GM23248 (cell line): ENCODE data around the gene SETBP1. TPM values are rescaled to one million over a fixed set of nuclear protein-coding genes. Genes with fewer than 3 reads are reported as not detected.

Experiments
- DNase-seq: peaks from one replicate; pipeline ENCODE4 v3.0.0-alpha.2; 2015
- H2AFZ ChIP-seq: fragments of 200-600 bp; sonication (generic); 2 replicates; pipeline ENCODE4 v1.6.1; 2016; ENCODE audit warnings: antibody characterized with exemption
- H3F3A ChIP-seq: fragments of 200-600 bp; sonication (generic); 2 replicates; pipeline ENCODE4 v1.6.1; 2016; ENCODE audit warnings: mild to moderate bottlenecking, antibody characterized with exemption, mixed run types; ENCODE audit not compliant: insufficient read depth
- H3K27ac ChIP-seq: fragments of 200-600 bp; sonication (generic); 2 replicates; pipeline ENCODE4 v1.5.1; 2016; ENCODE audit warnings: mild to moderate bottlenecking
- H3K27me3 ChIP-seq: fragments of 200-600 bp; sonication (generic); replicated peaks from 2 replicates; pipeline ENCODE4 v1.6.1; 2016; ENCODE audit warnings: mild to moderate bottlenecking; ENCODE audit not compliant: insufficient read depth
- H3K36me3 ChIP-seq: fragments of 200-600 bp; sonication (generic); 2 replicates; pipeline ENCODE4 v1.6.1; 2016; ENCODE audit warnings: low read depth, mild to moderate bottlenecking
- H3K4me1 ChIP-seq: fragments of 200-600 bp; sonication (generic); 2 replicates; pipeline ENCODE4 v1.6.1; 2016; ENCODE audit warnings: mild to moderate bottlenecking; ENCODE audit not compliant: insufficient read depth
- H3K4me2 ChIP-seq: fragments of 200-600 bp; sonication (generic); one replicate; pipeline ENCODE4 v1.6.1; 2016; ENCODE audit warnings: mild to moderate bottlenecking; ENCODE audit not compliant: unreplicated experiment
- H3K4me3 ChIP-seq: fragments of 200-600 bp; sonication (generic); 2 replicates; pipeline ENCODE4 v1.5.1; 2016; ENCODE audit warnings: mild to moderate bottlenecking
- H3K79me2 ChIP-seq: fragments of 200-600 bp; sonication (generic); 2 replicates; pipeline ENCODE4 v1.6.1; 2016; ENCODE audit warnings: mild to moderate bottlenecking; ENCODE audit not compliant: insufficient read depth
- H3K9ac ChIP-seq: fragments of 200-600 bp; sonication (generic); 2 replicates; pipeline ENCODE4 v1.6.1; 2016; ENCODE audit warnings: mild to moderate bottlenecking
- H3K9me2 ChIP-seq: fragments of 200-600 bp; sonication (generic); 2 replicates; pipeline ENCODE4 v1.6.1; 2016; ENCODE audit warnings: mixed run types, mild to moderate bottlenecking, moderate library complexity; ENCODE audit not compliant: insufficient read depth
- H3K9me3 ChIP-seq: fragments of 200-600 bp; sonication (generic); one replicate; pipeline ENCODE4 v1.6.1; 2017; ENCODE audit warnings: low read depth
- H4K20me1 ChIP-seq: fragments of 200-600 bp; sonication (generic); 2 replicates; pipeline ENCODE4 v1.6.0; 2016; ENCODE audit not compliant: insufficient read depth
- EZH2 ChIP-seq: fragments of 200-600 bp; sonication (generic); IDR thresholded peaks from 2 replicates; pipeline ENCODE4 v1.6.1; 2018; ENCODE audit warnings: antibody characterized with exemption, mild to moderate bottlenecking; ENCODE audit not compliant: insufficient read depth, poor library complexity, severe bottlenecking
- EZH2phosphoT487 ChIP-seq: fragments of 200-600 bp; sonication (generic); IDR thresholded peaks from 2 replicates; pipeline ENCODE4 v1.6.1; 2018; ENCODE audit warnings: antibody characterized with exemption, moderate library complexity, mild to moderate bottlenecking, low read depth; ENCODE audit not compliant: insufficient read depth
- WGBS, 2 experiments: methylation state at CpG; one replicate each; pipeline ENCODE4 v1.1.6; 2015 to 2017; ENCODE audit warnings: low lambda C conversion rate in 2 of 2, low coverage in 1 of 2; ENCODE audit errors: missing lambda C conversion rate in 2 of 2; 5-methylcytosine and 5-hydroxymethylcytosine counted together
- in situ Hi-C: fragments of 300-500 bp; cut with MboI; formaldehyde crosslinking; loops from 2 replicates; pipeline ENCODE4 v1.15.0; 2020
- polyA plus RNA-seq: library from polyadenylated mRNA; unstranded; fragments of >200 nt; fragmentation: Nextera tagmentation; extraction: Ambion mirVana; gene quantifications from 2 replicates; pipeline ENCODE4 v1.2.1, GENCODE V29; 2016
- total RNA-seq: library from RNA; depleted of rRNA; stranded (reverse); fragments of >200 nt; shearing (Covaris generic); gene quantifications from 2 replicates; pipeline ENCODE4 v1.2.3, GENCODE V29; 2014

Gene SETBP1
- total and polyA plus RNA-seq, 2 experiments from 2014 or later: 1.3 to 4.1 TPM

GRCh38 chr18:44848644-44849335 lies 168.1 kb downstream of the SETBP1 start:
- no peaks in the 10 kb centered on the region for H3K79me2 ChIP-seq
- H3F3A ChIP-seq: no peaks in the 10 kb centered on the region
- in situ Hi-C loops: no loop called here
- H3K36me3 ChIP-seq: no peaks in the 10 kb centered on the region
- no peaks in the 10 kb centered on the region for H3K9me2 ChIP-seq
- H3K9me3 ChIP-seq: no peaks in the 10 kb centered on the region
- H3K4me2 ChIP-seq: no peak overlapping the region
- no peak for DNase-seq
- no peaks in the 10 kb centered on the region for H4K20me1 ChIP-seq
- 82 to 86% methylated on average over 9 of the region's 9 CpGs for WGBS, 2 experiments
- no peak overlapping the region for H3K4me3 ChIP-seq
- no peaks in the 10 kb centered on the region for H3K27me3 ChIP-seq
- H3K27ac ChIP-seq: no peak overlapping the region
- TF ChIP-seq EZH2phosphoT487 (no peak), EZH2 (no peak)
- H3K4me1 ChIP-seq: no peaks in the 10 kb centered on the region
- H3K9ac ChIP-seq: no peak overlapping the region
- H2AFZ ChIP-seq: no peak overlapping the region

GRCh38 chr18:44849361-44849760 lies 168.7 kb downstream of the SETBP1 start:
- 96% methylated on average over 6 of the region's 6 CpGs for WGBS, 2 experiments
- H3K36me3 ChIP-seq: no peaks in the 10 kb centered on the region
- no peak overlapping the region for H3K4me3 ChIP-seq
- no peak for DNase-seq
- TF ChIP-seq EZH2phosphoT487 (no peak), EZH2 (no peak)
- no peaks in the 10 kb centered on the region for H3K4me1 ChIP-seq
- H2AFZ ChIP-seq: no peak overlapping the region
- no peaks in the 10 kb centered on the region for H3K79me2 ChIP-seq
- no peaks in the 10 kb centered on the region for H3K9me3 ChIP-seq
- H3K9ac ChIP-seq: no peak overlapping the region
- H3K27me3 ChIP-seq: no peaks in the 10 kb centered on the region
- no peak overlapping the region for H3K27ac ChIP-seq
- no peak overlapping the region for H3K4me2 ChIP-seq
- H3F3A ChIP-seq: no peaks in the 10 kb centered on the region
- no peaks in the 10 kb centered on the region for H3K9me2 ChIP-seq
- H4K20me1 ChIP-seq: no peaks in the 10 kb centered on the region
- in situ Hi-C loops: no loop called here

GRCh38 chr18:44850001-44850400 lies 169.3 kb downstream of the SETBP1 start:
- H3K4me1 ChIP-seq: no peaks in the 10 kb centered on the region
- no peaks in the 10 kb centered on the region for H3K36me3 ChIP-seq
- no peak overlapping the region for H3K4me2 ChIP-seq
- H3K4me3 ChIP-seq: no peak overlapping the region
- no peaks in the 10 kb centered on the region for H3F3A ChIP-seq
- no peaks in the 10 kb centered on the region for H3K9me3 ChIP-seq
- no peak overlapping the region for H3K9ac ChIP-seq
- 37 to 44% methylated on average over 2 of the region's 2 CpGs for WGBS, 2 experiments
- no peak for DNase-seq
- no peaks in the 10 kb centered on the region for H4K20me1 ChIP-seq
- H2AFZ ChIP-seq: no peak overlapping the region
- H3K27me3 ChIP-seq: no peaks in the 10 kb centered on the region
- H3K79me2 ChIP-seq: no peaks in the 10 kb centered on the region
- H3K27ac ChIP-seq: no peak overlapping the region
- in situ Hi-C loops: no loop called here
- no peaks in the 10 kb centered on the region for H3K9me2 ChIP-seq
- TF ChIP-seq EZH2: no peak
- no peak for TF ChIP-seq EZH2phosphoT487

- H3F3A ChIP-seq: no peaks in the 10 kb centered on the region
- no peak overlapping the region for H3K27ac ChIP-seq
- no peaks in the 10 kb centered on the region for H3K4me1 ChIP-seq
- no peaks in the 10 kb centered on the region for H3K36me3 ChIP-seq
- H3K27me3 ChIP-seq: no peaks in the 10 kb centered on the region
- no peak overlapping the region for H3K9ac ChIP-seq
- no peak for DNase-seq
- TF ChIP-seq EZH2 (no peak), EZH2phosphoT487 (no peak)
- H3K9me3 ChIP-seq: no peaks in the 10 kb centered on the region
- no peak overlapping the region for H3K4me2 ChIP-seq
- in situ Hi-C loops: no loop called here
- H4K20me1 ChIP-seq: no peaks in the 10 kb centered on the region
- no peak overlapping the region for H2AFZ ChIP-seq
- no peak overlapping the region for H3K4me3 ChIP-seq
- no peaks in the 10 kb centered on the region for H3K79me2 ChIP-seq
- WGBS, 2 experiments: 87 to 89% methylated on average over 13 of the region's 13 CpGs
- no peaks in the 10 kb centered on the region for H3K9me2 ChIP-seq
Measured at GRCh38 chr18:44851856-44852621, 171.4 kb downstream of the SETBP1 start.
